ENCODE data around the gene GLIS1.

GRCh38 chr1:53614231-53615021, 124.5 kb downstream of the GLIS1 start:
- TF ChIP-seq, protein P1, sequence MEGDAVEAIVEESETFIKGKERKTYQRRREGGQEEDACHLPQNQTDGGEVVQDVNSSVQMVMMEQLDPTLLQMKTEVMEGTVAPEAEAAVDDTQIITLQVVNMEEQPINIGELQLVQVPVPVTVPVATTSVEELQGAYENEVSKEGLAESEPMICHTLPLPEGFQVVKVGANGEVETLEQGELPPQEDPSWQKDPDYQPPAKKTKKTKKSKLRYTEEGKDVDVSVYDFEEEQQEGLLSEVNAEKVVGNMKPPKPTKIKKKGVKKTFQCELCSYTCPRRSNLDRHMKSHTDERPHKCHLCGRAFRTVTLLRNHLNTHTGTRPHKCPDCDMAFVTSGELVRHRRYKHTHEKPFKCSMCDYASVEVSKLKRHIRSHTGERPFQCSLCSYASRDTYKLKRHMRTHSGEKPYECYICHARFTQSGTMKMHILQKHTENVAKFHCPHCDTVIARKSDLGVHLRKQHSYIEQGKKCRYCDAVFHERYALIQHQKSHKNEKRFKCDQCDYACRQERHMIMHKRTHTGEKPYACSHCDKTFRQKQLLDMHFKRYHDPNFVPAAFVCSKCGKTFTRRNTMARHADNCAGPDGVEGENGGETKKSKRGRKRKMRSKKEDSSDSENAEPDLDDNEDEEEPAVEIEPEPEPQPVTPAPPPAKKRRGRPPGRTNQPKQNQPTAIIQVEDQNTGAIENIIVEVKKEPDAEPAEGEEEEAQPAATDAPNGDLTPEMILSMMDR (IDR thresholded peaks at IDR 0.05; ENCODE audit: insufficient read depth, low read length, poor library complexity, severe bottlenecking), result no peak
- no peak for TF ChIP-seq EZH2phosphoT487 (conservative IDR thresholded peaks at IDR 0.05; ENCODE audit: low read length)
